HFF-Myc (cell line): ENCODE measurements around the gene PNPLA2.
A peak's percentile ranks its signal among the peaks of the same experiment; 100 is the strongest.

Experiments
- DNase-seq: peaks from one replicate; pipeline ENCODE4 v3.0.0-alpha.2; 2011; ENCODE audit warnings: low read depth; ENCODE audit errors: extremely low read depth
- H3K4me3 ChIP-seq: replicated peaks from 2 replicates; pipeline ENCODE4 v1.5.1; 2011; ENCODE audit warnings: low read depth, mild to moderate bottlenecking, control low read depth, low read length
- CTCF ChIP-seq: IDR thresholded peaks from 2 replicates; pipeline ENCODE4 v1.5.1; 2012; ENCODE audit warnings: mild to moderate bottlenecking, low read depth, low read length, control low read depth; ENCODE audit errors: missing control alignments

PNPLA2 gene

GRCh38 chr11:844693-845644 is 26.3 kb downstream of the PNPLA2 start:
- DNase-seq: peak; percentile 78
- peak overlapping the region; percentile 98 for H3K4me3 ChIP-seq

GRCh38 chr11:845872-846495 is 27.3 kb downstream of the PNPLA2 start:
- TF ChIP-seq CTCF: no peak
- peak overlapping the region; percentile 98; the same call in 1 of the 2 replicates for H3K4me3 ChIP-seq
- no peak for DNase-seq

More at GRCh38 chr11:844693-845644, 26.3 kb downstream of the PNPLA2 start:
- no peak for TF ChIP-seq CTCF

GRCh38 chr11:846496-847098 is 27.9 kb downstream of the PNPLA2 start:
- DNase-seq: no peak
- no peak overlapping the region for H3K4me3 ChIP-seq
- TF ChIP-seq CTCF: no peak

GRCh38 chr11:847876-848275 is 29.2 kb downstream of the PNPLA2 start:
- no peak for TF ChIP-seq CTCF
- DNase-seq: no peak
- no peak overlapping the region for H3K4me3 ChIP-seq

- DNase-seq: no peak
- peak; percentile 85 for TF ChIP-seq CTCF
- H3K4me3 ChIP-seq: no peak overlapping the region
Measured at GRCh38 chr11:848380-848931, 29.7 kb downstream of the PNPLA2 start.

- DNase-seq: no peak
- H3K4me3 ChIP-seq: peak overlapping the region; percentile 39
- no peak for TF ChIP-seq CTCF
Measured at GRCh38 chr11:849104-849824, 30.6 kb downstream of the PNPLA2 start.
